A673 (cell line): ENCODE measurements around the gene OR10H2. TPM values are rescaled to one million over a fixed set of nuclear protein-coding genes. Genes with fewer than 3 reads are reported as not detected.

ENCODE experiments used
- BruUV-seq: library from RNA; stranded (reverse); fragments of 400-500 nt; replicated peaks from 2 replicates; lab custom pipeline; 2021; lab: Mats Ljungman, UMichigan
- CTCF ChIA-PET: fragments of 300-600 bp; sonication (Branson Sonifier 250); formaldehyde crosslinking; loops from one replicate; lab custom pipeline; 2022; ENCODE audit warnings: antibody characterized with exemption; lab: Charles Lee
- POLR2A ChIA-PET: fragments of 300-600 bp; sonication (Branson Sonifier 250); formaldehyde crosslinking; loops from one replicate; lab custom pipeline; 2022; ENCODE audit warnings: antibody characterized with exemption; ENCODE audit not compliant: low non-redundant PET; lab: Charles Lee
- DNase-seq: peaks from one replicate; pipeline ENCODE4 v3.0.0-alpha.2; 2015; ENCODE audit warnings: low spot score
- H3K27ac ChIP-seq: fragments of 200-600 bp; sonication (generic); 2 replicates; pipeline ENCODE4 v1.5.1; 2016; ENCODE audit warnings: mixed run types, low read depth, mild to moderate bottlenecking, mixed read lengths, antibody characterized with exemption, low read length; ENCODE audit not compliant: poor library complexity, severe bottlenecking
- H3K27me3 ChIP-seq: fragments of 200-600 bp; sonication (generic); replicated peaks from 2 replicates; pipeline ENCODE4 v1.6.1; 2017; ENCODE audit warnings: mixed run types, low read depth, mild to moderate bottlenecking, mixed read lengths, antibody characterized with exemption, low read length; ENCODE audit not compliant: insufficient read depth, poor library complexity
- H3K36me3 ChIP-seq: fragments of 200-600 bp; sonication (generic); 2 replicates; pipeline ENCODE4 v1.6.1; 2016; ENCODE audit warnings: mixed run types, mild to moderate bottlenecking, mixed read lengths, antibody characterized with exemption, low read length; ENCODE audit not compliant: insufficient read depth, poor library complexity, severe bottlenecking
- H3K4me1 ChIP-seq: fragments of 200-600 bp; sonication (generic); 2 replicates; pipeline ENCODE4 v1.6.1; 2017; ENCODE audit warnings: mixed run types, mild to moderate bottlenecking, mixed read lengths, antibody characterized with exemption, low read length; ENCODE audit not compliant: insufficient read depth, poor library complexity, severe bottlenecking
- H3K4me3 ChIP-seq: fragments of 200-600 bp; sonication (generic); 2 replicates; pipeline ENCODE4 v1.5.1; 2016; ENCODE audit warnings: low read depth, mixed run types, mild to moderate bottlenecking, mixed read lengths, low read length; ENCODE audit not compliant: poor library complexity, severe bottlenecking
- H3K9me3 ChIP-seq: fragments of 200-600 bp; sonication (generic); 2 replicates; pipeline ENCODE4 v1.6.1; 2016; ENCODE audit warnings: mixed run types, low read depth, mild to moderate bottlenecking, mixed read lengths, antibody characterized with exemption, low read length; ENCODE audit not compliant: poor library complexity, severe bottlenecking
- EZH2 ChIP-seq: fragments of 200-600 bp; sonication (generic); IDR thresholded peaks from 2 replicates; pipeline ENCODE4 v1.6.1; 2017; ENCODE audit warnings: borderline replicate concordance, low read depth, mild to moderate bottlenecking, mixed read lengths, antibody characterized with exemption, low read length; ENCODE audit not compliant: poor library complexity, severe bottlenecking
- intact Hi-C: fragments of 100-400 bp; cut with micrococcal nuclease; formaldehyde crosslinking; loops from one replicate; pipeline ENCODE4 v1.10.0; 2022; ENCODE audit not compliant: unreplicated experiment
- total RNA-seq: library from RNA; stranded (reverse); gene quantifications from 2 replicates; pipeline ENCODE4 v1.2.3, GENCODE V29; 2021
- TF ChIP-seq, protein P1 (sequence below): fragments of 300-800, 200-600 bp; sonication (generic); conservative IDR thresholded peaks from 2 replicates; pipeline ENCODE4 v1.5.1; 2017; ENCODE audit warnings: low read depth, mild to moderate bottlenecking, antibody characterized with exemption, low read length, moderate library complexity, mixed read lengths

Gene OR10H2
- total RNA-seq, 1 experiment from 2014 or later: not detected

DNA sequence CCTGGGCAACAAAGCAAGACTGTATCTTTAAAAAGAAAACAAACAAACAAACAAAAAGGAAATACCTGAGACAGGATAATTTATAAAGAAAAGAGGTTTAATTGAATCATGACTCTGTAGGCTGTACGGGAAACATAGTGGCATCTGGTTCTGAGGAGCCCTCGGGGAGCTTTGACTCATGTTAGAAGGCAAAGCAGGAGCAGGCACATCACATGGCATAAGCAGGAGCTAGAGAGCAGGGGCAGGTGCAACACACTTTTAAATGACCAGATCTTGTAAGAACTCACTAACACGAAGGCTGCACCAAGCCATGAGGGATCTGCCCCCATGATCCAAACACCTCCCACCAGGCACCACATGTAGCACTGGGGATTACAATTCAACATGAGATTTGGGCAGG lies 13.2 kb upstream of the OR10H2 start:
- ChIA-PET CTCF (no interaction called here), POLR2A (no interaction called here)
- BruUV-seq: no TSS peak
- intact Hi-C loops: no loop called here
- H3K27ac ChIP-seq: no peak overlapping the region
- no peak for TF ChIP-seq EZH2
- TF ChIP-seq, protein P1, sequence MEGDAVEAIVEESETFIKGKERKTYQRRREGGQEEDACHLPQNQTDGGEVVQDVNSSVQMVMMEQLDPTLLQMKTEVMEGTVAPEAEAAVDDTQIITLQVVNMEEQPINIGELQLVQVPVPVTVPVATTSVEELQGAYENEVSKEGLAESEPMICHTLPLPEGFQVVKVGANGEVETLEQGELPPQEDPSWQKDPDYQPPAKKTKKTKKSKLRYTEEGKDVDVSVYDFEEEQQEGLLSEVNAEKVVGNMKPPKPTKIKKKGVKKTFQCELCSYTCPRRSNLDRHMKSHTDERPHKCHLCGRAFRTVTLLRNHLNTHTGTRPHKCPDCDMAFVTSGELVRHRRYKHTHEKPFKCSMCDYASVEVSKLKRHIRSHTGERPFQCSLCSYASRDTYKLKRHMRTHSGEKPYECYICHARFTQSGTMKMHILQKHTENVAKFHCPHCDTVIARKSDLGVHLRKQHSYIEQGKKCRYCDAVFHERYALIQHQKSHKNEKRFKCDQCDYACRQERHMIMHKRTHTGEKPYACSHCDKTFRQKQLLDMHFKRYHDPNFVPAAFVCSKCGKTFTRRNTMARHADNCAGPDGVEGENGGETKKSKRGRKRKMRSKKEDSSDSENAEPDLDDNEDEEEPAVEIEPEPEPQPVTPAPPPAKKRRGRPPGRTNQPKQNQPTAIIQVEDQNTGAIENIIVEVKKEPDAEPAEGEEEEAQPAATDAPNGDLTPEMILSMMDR: no peak
- H3K4me1 ChIP-seq: no peaks in the 10 kb centered on the region
- no peak overlapping the region for H3K4me3 ChIP-seq
- H3K36me3 ChIP-seq: no peaks in the 10 kb centered on the region
- peaks cover 1% of the 10 kb centered on the region for H3K27me3 ChIP-seq
- no peak for DNase-seq
- H3K9me3 ChIP-seq: no peaks in the 10 kb centered on the region

DNA sequence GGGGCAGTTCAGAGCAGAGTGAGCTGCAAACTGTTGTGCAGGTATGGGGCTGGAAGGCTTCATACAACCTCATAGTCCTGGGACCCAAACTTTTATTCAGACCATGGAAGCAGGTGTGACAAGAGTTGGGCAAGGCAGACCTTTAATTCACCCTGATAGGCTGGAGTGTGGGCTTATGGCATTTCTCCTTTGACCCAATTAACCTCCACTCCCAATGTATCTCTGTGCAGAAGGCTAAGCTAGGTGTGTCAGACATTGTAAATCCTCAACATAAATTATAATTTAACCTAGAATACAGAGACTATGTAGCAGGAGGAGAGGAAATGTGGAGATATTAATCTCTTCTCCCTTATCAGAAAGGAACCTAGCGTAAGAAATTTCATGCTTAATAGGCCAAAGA lies 12.2 kb upstream of the OR10H2 start:
- POLR2A ChIA-PET: interaction anchor here (0.6 kb wide), 1 partner anchor 13 kb away, joined by 3 read pairs; no protein-coding TSS in a partner anchor
- Histone ChIP-seq H3K4me3 (no peak overlapping the region), H3K4me1 (no peaks in the 10 kb centered on the region), H3K36me3 (no peaks in the 10 kb centered on the region), H3K27me3 (no peaks in the 10 kb centered on the region), H3K27ac (no peak overlapping the region), H3K9me3 (no peaks in the 10 kb centered on the region)
- CTCF ChIA-PET: no interaction called here
- no TSS peak for BruUV-seq
- DNase-seq: no peak
- intact Hi-C loops: no loop called here
- no peak for TF ChIP-seq EZH2
- TF ChIP-seq, protein P1: no peak

DNA sequence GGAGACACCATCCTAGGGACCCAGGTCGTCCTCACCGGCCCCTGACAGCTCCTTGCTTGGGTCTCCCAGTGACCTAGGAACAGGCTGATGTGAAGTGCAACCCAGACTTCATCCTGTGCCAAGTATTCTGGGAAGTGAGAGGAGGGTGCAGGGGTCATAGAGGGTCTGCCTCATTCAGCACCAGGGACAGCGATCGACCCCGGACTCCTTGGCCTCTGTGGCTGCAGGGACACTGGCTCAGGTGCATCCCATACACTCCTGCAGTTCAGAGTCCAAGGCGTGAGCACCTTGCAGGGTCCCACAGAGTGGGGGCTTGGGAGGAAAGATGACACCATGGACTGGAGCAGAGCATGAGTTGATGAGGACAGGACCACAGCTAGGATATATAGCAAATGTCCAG lies 10.0 kb upstream of the OR10H2 start:
- H3K4me1 ChIP-seq: no peaks in the 10 kb centered on the region
- H3K9me3 ChIP-seq: no peaks in the 10 kb centered on the region
- TF ChIP-seq EZH2: no peak
- TF ChIP-seq, protein P1: no peak
- no peaks in the 10 kb centered on the region for H3K36me3 ChIP-seq
- ChIA-PET POLR2A (no interaction called here), CTCF (no interaction called here)
- H3K27ac ChIP-seq: no peak overlapping the region
- no peak overlapping the region for H3K4me3 ChIP-seq
- intact Hi-C loops: no loop called here
- DNase-seq: no peak
- H3K27me3 ChIP-seq: peaks cover 11% of the 10 kb centered on the region
- no TSS peak for BruUV-seq
